ENCODE results near the gene TMEM135.

TMEM135 gene

GRCh38 chr11:87356428-87356827 lies 318.7 kb downstream of the TMEM135 start:
- no peak overlapping the region for H3K27ac Mint-ChIP-seq
- no peaks in the 10 kb centered on the region for H3K9me3 Mint-ChIP-seq
- no peak for ATAC-seq
- H3K4me3 Mint-ChIP-seq = no peak overlapping the region
- no peak for DNase-seq
- H3K27me3 Mint-ChIP-seq = peaks cover 6% of the 10 kb centered on the region
- peaks cover 12% of the 10 kb centered on the region for H3K4me1 Mint-ChIP-seq

- Mint-ChIP-seq H3K4me3 (no peak overlapping the region), H3K9me3 (no peaks in the 10 kb centered on the region), H3K27me3 (no peaks in the 10 kb centered on the region), H3K27ac (no peak overlapping the region), H3K4me1 (peaks cover 2% of the 10 kb centered on the region)
- DNase-seq (no peak), ATAC-seq (no peak)
Measured at GRCh38 chr11:87358461-87358860, 320.7 kb downstream of the TMEM135 start.

DNA sequence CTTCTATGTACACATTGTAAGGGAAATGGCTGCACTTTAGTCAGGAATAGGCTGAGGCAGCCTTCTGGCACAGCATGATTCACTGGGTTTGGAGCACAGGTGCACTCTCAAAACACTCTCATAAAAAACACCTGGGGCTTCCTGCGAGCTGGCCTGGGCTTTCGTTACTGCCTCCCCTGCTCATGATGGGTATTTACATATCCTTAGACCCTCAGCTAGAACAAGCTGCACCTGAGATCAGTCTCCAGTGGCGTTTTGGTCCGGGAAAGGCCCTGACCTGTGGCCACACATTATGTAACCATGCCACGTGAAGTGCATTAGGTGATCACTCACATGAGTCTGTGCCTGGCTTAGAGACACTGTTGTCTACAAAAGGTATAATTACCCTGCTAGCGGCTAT lies 321.7 kb downstream of the TMEM135 start:
- Mint-ChIP-seq H3K4me3 (no peak overlapping the region), H3K27ac (no peak overlapping the region), H3K27me3 (no peaks in the 10 kb centered on the region), H3K9me3 (no peaks in the 10 kb centered on the region), H3K4me1 (no peaks in the 10 kb centered on the region)
- no peak for DNase-seq
- no peak for ATAC-seq

GRCh38 chr11:87361891-87362290 lies 324.2 kb downstream of the TMEM135 start:
- no peak for ATAC-seq
- Mint-ChIP-seq H3K27me3 (no peaks in the 10 kb centered on the region), H3K9me3 (no peaks in the 10 kb centered on the region), H3K27ac (no peak overlapping the region), H3K4me1 (no peaks in the 10 kb centered on the region), H3K4me3 (no peak overlapping the region)
- DNase-seq = no peak

- DNase-seq (no peak), ATAC-seq (no peak)
- peaks cover 27% of the 10 kb centered on the region for H3K27me3 Mint-ChIP-seq
- no peaks in the 10 kb centered on the region for H3K9me3 Mint-ChIP-seq
- no peak overlapping the region for H3K27ac Mint-ChIP-seq
- no peaks in the 10 kb centered on the region for H3K4me1 Mint-ChIP-seq
- H3K4me3 Mint-ChIP-seq = no peak overlapping the region
Measured at GRCh38 chr11:87366346-87366745, 328.6 kb downstream of the TMEM135 start.

- Mint-ChIP-seq H3K27me3 (peaks cover 27% of the 10 kb centered on the region), H3K4me1 (no peaks in the 10 kb centered on the region), H3K4me3 (no peak overlapping the region), H3K27ac (no peak overlapping the region), H3K9me3 (no peaks in the 10 kb centered on the region)
- ATAC-seq (no peak), DNase-seq (no peak)
Measured at GRCh38 chr11:87366763-87367405, 329.1 kb downstream of the TMEM135 start.

GRCh38 chr11:87368151-87368550 lies 330.4 kb downstream of the TMEM135 start:
- no peak for ATAC-seq
- H3K9me3 Mint-ChIP-seq = no peaks in the 10 kb centered on the region

DNA sequence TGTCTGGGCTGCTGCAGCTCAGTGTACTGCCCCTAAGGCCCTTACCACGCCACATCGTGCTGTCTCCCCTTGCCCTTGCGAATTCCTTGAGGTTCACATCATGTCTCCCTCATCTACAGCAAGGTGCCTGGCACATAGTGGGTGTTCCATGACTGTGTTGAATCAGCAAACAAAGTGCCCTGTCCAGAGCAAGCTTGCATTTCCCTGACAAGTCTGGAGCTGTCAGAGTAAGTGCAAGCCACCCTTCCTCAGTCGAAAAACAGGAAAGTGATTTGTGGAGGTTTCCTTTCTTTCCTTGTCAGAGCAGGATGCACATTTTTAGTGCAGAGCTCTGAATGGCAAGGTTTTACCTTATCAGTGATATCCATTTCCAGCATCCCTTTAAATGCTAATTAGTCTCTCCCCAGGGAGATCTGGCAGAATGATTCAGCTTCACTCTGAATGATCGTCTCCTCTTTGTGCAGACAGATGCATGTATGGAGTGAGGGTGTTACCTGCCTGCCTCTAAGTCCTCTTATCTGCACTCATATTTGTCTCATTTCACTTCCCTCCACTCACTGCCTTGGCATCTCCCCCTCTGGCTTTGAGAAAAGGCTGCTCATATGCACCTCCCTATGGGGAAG lies 331.2 kb downstream of the TMEM135 start:
- Mint-ChIP-seq H3K4me3 (no peak overlapping the region), H3K4me1 (no peaks in the 10 kb centered on the region), H3K9me3 (no peaks in the 10 kb centered on the region), H3K27ac (no peak overlapping the region), H3K27me3 (peaks cover 27% of the 10 kb centered on the region)
- ATAC-seq (no peak), DNase-seq (no peak)

More at GRCh38 chr11:87368151-87368550, 330.4 kb downstream of the TMEM135 start:
- DNase-seq = no peak
- H3K4me1 Mint-ChIP-seq = no peaks in the 10 kb centered on the region
- H3K27me3 Mint-ChIP-seq = peaks cover 27% of the 10 kb centered on the region
- no peak overlapping the region for H3K4me3 Mint-ChIP-seq
- H3K27ac Mint-ChIP-seq = no peak overlapping the region

GRCh38 chr11:87369888-87370287 lies 332.2 kb downstream of the TMEM135 start:
- H3K4me1 Mint-ChIP-seq = no peaks in the 10 kb centered on the region
- DNase-seq (no peak), ATAC-seq (peak; percentile 23)
- no peak overlapping the region for H3K4me3 Mint-ChIP-seq
- H3K27me3 Mint-ChIP-seq = peaks cover 27% of the 10 kb centered on the region
- no peaks in the 10 kb centered on the region for H3K9me3 Mint-ChIP-seq
- no peak overlapping the region for H3K27ac Mint-ChIP-seq

GRCh38 chr11:87372065-87372464 lies 334.3 kb downstream of the TMEM135 start:
- ATAC-seq (no peak), DNase-seq (no peak)
- H3K4me1 Mint-ChIP-seq = no peaks in the 10 kb centered on the region
- H3K27ac Mint-ChIP-seq = no peak overlapping the region
- H3K27me3 Mint-ChIP-seq = peaks cover 27% of the 10 kb centered on the region
- no peaks in the 10 kb centered on the region for H3K9me3 Mint-ChIP-seq
- H3K4me3 Mint-ChIP-seq = no peak overlapping the region

Data from stimulated activated naive CD8-positive, alpha-beta T cell treated with anti-CD3 and anti-CD28 coated beads, Interleukin-15, amount 100 ng/mL, for 72 hours (primary cell).